GM19099 (cell line): ENCODE measurements around the gene GLUL.

Experiments
- POLR2A ChIP-seq: IDR thresholded peaks from 3 replicates; pipeline ENCODE4 v1.6.1; 2011; ENCODE audit warnings: low read depth; ENCODE audit not compliant: insufficient read length; ENCODE audit errors: extremely low read depth

The GLUL gene

GRCh38 chr1:182351790-182352364 is 39.7 kb downstream of the GLUL start:
- TF ChIP-seq POLR2A, result no peak

DNA sequence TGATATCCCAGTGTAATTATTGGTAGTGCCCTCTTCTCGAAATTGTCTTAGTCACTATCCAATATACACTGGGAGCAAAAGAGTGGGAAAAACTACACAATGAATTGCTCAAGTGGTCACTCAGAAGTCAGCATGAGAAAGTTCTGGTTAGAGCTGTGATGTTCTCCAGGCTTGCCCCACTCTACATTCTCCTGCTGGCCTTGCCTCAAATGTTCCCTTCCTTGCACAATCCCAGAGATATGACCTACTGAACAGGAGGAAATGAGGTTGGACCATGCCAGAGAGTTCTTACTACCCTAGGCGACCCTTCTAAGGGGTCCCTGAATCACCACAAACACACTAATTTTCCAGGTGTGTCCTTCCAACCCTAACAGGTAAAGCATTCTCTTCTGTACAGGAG is 40.8 kb downstream of the GLUL start:
- TF ChIP-seq POLR2A, result no peak

DNA sequence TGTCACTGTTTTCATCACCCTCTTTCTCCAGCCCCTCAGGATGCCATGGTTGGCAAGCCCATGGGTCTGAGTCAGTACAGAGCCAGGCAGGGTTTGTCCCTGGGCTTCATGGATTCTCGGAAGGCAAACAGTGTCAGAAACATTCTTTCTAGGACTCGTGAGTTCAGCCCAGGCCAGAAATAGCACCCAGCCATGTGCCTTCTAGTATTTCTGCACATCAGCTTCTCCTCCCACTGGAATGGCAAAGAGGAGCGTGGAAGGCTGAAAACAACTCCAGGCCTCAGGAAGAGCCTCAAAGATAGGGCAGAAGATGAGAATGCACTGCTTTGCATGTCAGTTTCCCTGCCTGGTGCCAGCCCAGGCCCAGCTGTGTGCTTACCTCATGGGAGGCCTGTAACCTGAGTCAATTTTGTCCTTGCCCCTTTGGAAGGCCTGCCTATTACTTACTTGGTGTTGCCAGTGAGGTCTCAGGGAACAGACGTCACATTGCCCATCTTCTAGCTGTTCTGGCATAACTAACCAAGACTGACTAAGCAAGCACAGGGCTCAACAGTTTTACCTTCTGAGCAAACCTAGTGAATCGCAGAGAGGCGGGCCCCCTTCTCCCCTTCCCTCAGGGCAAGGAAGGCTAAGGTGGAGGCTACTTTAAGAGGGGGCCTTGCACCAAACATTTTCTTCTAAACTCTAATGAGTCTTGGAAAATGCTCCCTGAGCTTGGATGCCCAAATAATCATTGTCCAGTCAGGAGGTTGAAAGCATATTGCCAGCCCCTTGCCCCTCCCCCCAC is 42.4 kb downstream of the GLUL start:
- no peak for TF ChIP-seq POLR2A

GRCh38 chr1:182347019-182347418 is 44.6 kb downstream of the GLUL start:
- no peak for TF ChIP-seq POLR2A

DNA sequence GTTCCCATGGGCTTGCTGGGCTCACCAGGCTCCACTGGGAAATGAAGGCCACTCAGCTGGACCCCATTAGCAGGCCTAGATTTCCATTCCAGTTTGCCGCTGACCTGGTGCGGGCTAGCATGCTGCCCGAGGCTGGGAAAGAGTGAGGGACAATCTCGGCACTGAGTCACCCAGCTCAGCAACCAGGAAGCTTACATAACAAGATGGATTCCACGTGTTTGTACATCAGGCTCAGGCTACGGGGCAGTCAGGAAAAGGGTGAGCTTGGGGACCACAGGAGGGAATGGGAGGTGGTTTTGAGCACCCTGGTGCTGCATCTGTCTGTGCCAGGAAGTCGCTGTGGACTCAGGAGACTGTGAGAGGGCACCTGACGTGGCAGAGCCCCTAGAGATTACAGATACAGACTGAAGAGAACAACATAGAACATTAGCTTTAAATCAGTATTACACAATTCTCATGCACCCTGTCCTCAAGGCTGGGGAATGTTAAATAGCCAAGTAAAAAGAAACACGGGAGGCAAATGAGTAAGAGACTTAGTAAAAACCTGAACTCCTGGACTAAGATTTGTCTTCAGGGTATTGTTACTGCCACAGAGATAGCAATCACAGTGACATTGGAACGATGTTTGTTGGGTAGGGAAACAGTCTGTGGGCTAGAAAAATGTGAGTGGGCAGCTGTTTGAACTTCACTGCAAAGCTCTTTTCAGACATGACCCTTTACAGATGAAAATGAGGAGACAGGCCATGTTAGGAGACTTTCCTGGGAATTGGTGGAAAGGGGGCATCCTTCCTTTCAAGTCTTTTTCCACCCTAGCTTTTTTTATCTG is 51.1 kb downstream of the GLUL start:
- no peak for TF ChIP-seq POLR2A

- no peak for TF ChIP-seq POLR2A
Observed at GRCh38 chr1:182339684-182340083, 51.9 kb downstream of the GLUL start.

DNA sequence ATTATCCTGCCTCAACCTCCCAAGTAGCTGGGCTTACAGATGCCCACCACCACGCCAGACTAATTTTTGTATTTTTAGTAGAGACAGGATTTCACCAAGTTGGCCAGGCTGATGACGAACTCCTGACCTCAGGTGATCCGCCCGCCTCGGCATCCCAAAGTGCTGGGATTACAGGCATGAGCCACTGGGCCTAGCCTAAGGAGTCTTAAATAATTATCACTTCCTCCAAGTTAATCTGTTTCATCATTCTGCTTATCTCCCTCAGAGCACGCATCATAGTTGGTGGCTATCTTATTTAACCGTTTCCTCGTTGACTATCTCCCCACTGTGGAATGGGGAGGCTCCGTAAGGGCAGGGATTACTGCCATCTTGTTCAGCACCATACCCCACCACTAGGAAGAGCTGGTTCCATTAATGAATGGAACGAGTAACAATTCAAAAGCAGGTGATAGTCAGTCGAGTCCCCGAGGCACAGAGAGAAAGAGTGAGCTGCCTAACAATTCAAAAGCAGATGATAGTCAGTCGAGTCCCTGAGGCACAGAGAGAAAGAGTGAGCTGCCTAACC is 52.7 kb downstream of the GLUL start:
- TF ChIP-seq POLR2A, result no peak

DNA sequence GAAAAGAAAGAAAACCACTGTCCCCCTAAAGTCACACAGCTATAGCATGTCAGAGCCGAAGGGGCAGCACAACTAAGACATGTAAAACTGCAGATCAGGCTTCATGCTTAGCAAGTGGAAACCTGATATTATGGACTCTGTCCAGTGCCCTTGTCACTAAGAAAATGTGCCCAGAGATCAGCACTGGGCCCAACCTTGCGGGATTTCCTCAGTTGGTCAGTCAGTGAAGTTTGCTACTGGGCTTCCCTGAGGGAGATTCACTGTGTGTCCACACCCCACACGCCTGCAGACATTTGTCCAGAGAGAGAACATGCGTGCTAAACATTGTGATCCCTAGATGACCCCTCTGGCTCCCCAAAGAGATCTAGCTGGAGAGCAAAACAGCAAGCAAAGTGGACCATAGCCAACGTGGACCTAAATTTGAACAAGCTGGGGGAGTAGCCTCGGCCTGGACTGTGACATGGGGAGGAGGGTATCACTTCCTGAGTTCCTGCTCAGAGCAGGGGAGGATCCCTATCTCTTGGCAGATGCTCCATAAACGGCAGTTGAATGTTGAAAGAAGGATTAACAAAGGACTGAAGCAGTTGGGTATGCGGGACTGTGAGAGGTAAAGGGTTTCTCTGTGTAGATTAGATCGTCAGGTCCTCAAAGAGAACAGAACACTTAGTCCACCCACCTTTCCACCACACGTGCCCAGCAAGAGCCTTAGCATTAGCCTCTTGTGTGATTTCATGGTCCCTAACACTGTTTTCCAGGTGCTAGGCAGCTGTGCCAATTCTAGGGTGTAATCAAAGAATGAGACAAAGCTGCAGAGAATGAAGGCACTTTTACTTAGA is 53.6 kb downstream of the GLUL start:
- no peak for TF ChIP-seq POLR2A

DNA sequence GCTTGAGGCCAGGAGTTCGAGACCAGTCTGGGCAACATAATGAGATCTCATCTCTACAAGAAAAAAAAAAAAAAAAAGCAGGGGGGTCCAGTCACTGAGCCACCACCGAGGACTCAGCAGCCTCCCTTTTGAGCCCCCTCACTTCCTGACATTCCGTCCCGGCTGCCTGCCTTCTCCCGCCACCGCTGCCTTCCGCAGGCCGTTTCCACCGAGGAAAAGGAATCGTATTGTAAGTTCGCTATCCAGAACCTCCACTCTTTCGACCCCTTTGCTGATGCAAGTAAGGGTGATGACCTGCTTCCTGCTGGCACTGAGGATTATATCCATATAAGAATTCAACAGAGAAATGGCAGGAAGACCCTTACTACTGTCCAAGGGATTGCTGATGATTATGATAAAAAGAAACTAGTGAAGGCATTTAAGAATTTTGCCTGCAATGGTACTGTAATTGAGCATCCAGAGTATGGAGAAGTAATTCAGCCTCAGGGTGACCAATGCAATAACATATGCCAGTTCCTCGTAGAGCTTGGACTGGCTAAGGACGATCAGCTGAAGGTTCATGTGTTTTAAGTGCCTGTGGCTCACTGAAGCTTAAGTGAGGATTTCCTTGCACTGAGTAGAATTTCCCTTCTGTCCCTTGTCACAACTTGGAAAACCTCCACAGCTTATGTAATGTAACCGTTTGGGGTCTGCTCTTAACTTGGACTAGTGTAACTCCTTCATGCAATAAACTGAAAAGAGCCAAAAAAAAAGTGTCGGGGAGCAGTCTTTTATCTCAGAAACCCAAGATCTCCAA is 55.6 kb downstream of the GLUL start:
- TF ChIP-seq POLR2A, result no peak

DNA sequence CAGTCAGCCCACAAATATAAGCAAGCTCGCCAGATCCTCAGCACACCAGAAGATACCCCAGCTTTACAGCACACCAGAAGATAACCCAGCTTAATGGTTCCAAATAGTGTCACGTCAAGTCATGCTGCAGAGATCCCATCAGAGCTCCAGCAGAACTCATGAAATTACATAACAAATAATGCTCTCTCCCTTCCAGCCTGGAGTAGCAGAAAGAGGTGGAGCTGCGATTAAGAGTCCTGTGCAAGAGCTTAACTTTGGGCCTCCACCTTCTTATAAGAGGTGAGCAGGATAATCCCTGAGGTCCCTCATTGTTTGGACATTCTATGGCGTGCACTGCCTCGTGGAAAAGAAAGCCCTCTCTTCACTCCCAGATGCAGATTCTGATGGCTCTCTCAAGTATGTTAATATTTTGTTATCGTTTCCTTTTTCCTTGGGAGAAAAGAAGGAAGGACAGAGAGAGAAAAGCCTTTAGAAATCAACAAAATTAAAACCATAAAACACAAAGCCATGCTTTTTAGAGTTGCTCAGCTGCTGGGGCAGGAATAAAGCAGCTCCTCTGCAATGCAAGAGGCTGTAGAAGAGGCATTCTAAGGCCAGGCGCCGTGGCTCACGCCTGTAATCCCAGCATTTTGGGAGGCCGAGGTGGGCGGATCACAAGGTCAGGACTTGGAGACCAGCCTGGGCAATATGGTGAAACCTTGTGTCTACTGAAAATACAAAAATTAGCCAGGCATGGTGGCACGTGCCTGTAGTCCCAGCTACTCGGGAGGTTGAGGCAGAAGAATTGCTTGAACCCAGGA is 59.1 kb downstream of the GLUL start:
- TF ChIP-seq POLR2A, result no peak
